C4-2B (cell line): ENCODE data around the gene CXADR.

Experiments used
- ZFX ChIP-seq: fragments of 450-650 bp; IDR thresholded peaks from 2 replicates; pipeline ENCODE4 v1.6.1; 2017
- TF ChIP-seq, protein P1 (sequence below): fragments of 450-650 bp; conservative IDR thresholded peaks from 2 replicates; pipeline ENCODE4 v1.5.1; 2017; ENCODE audit warnings: mild to moderate bottlenecking

DNA sequence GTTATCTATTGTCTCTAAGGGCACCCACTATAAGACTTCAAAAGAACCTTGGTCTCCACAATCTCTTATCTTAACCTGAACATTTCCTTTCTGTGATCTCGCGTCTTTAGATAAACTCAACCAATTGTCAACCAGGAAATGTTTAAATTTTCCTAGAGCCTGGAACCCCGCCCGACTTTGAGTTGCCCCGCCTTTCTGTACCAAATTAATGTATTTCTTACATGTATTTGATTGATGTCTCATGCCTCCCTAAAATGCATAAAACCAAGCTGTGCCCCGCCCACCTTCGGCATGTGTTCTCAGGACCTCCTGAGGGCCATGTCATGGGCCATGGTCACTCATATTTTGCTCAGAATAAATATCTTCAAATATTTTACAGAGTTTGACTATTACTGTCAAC is 5.9 kb upstream of the CXADR start:
- TF ChIP-seq, protein P1, sequence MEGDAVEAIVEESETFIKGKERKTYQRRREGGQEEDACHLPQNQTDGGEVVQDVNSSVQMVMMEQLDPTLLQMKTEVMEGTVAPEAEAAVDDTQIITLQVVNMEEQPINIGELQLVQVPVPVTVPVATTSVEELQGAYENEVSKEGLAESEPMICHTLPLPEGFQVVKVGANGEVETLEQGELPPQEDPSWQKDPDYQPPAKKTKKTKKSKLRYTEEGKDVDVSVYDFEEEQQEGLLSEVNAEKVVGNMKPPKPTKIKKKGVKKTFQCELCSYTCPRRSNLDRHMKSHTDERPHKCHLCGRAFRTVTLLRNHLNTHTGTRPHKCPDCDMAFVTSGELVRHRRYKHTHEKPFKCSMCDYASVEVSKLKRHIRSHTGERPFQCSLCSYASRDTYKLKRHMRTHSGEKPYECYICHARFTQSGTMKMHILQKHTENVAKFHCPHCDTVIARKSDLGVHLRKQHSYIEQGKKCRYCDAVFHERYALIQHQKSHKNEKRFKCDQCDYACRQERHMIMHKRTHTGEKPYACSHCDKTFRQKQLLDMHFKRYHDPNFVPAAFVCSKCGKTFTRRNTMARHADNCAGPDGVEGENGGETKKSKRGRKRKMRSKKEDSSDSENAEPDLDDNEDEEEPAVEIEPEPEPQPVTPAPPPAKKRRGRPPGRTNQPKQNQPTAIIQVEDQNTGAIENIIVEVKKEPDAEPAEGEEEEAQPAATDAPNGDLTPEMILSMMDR, result no peak
- no peak for TF ChIP-seq ZFX
